Brain pericyte (primary cell): ENCODE data around the gene ZNF581.

Experiments
- DNase-seq: peaks from one replicate; pipeline ENCODE4 v3.0.0-alpha.2; 2012; ENCODE audit warnings: low read depth, low spot score

The ZNF581 gene

GRCh38 chr19:55693336-55693974, 50.0 kb downstream of the ZNF581 start:
- DNase-seq = no peak

GRCh38 chr19:55694241-55694655, 50.8 kb downstream of the ZNF581 start:
- no peak for DNase-seq

GRCh38 chr19:55694656-55695491, 51.4 kb downstream of the ZNF581 start:
- no peak for DNase-seq
